Muscle of back (tissue), 11 donors: ENCODE data around the gene RNASEH2B. TPM values are rescaled to one million over a fixed set of nuclear protein-coding genes. Genes with fewer than 3 reads are reported as not detected.

ENCODE experiments used
- DNase-seq, 3 donors: peaks; one replicate each; pipeline versions ENCODE4 v3.0.0 to v3.0.0-alpha.2; 2013
- polyA plus RNA-seq, 10 donors: library from polyadenylated mRNA; unstranded; fragments of 120-200 nt; gene quantifications; one replicate each; pipeline ENCODE4 v1.2.1, GENCODE V29; 2013; ENCODE audit not compliant: insufficient read length in 10 of 10

The RNASEH2B gene
- polyA plus RNA-seq, 10 donors = 27.9 to 52.0 (median 36.5) TPM

DNA sequence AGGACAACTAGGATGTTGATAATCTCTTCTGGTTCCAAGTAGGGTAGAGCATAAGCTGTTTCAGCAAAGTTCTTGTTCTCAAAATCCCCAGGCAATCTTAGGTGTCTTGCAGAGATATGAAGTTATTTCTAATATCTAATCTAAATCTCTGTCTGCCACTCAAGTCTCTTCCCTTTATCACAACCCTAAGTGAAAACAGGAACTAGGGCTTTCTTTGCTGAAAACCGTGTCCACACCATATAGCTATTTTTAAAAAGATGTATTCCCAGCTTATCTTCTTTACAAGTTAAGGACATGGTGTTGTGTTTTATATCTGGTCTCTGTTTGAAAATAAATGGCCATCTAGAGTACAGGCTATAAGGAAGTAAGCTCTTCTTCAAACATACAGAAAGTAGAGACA lies 11.3 kb upstream of the RNASEH2B start:
- DNase-seq = no peak

DNA sequence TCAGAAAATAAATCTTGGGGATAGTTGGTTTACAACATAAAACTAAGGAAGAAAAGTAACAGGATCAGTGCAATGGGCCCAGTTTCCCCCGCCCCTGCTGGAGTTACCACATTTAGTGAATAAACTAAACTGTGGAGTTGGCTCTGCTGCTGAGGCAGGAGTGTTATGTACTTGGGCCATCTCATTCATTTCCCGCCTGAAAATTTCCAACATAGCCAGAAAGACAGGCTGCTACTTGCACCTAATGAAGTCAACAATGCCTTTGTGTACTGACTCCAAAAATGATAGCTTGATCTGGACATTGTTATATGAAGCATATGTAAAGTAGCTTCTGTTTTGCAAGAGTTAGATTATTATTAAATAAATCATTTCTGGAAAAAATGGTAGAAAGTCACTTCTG lies 7.9 kb upstream of the RNASEH2B start:
- DNase-seq = no peak

DNA sequence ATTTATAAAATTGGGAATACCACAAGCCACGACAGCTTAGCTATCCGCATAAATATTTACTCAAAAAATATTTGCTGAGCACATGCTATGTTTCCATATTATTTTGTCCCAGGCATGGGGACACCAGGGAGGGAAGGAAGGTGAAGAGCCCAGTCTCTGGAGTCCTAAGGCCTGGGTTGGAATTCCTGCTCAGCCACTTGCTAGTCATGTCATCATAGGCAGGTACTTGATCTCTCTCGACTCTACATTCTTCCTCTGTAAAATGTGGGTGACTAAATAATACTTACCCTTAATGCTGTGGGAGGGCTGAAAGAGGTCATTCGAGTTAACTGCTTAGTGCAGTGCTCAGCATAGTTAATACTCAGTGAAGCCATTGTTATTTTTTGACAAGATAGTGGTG lies 4.3 kb upstream of the RNASEH2B start:
- DNase-seq = no peak

DNA sequence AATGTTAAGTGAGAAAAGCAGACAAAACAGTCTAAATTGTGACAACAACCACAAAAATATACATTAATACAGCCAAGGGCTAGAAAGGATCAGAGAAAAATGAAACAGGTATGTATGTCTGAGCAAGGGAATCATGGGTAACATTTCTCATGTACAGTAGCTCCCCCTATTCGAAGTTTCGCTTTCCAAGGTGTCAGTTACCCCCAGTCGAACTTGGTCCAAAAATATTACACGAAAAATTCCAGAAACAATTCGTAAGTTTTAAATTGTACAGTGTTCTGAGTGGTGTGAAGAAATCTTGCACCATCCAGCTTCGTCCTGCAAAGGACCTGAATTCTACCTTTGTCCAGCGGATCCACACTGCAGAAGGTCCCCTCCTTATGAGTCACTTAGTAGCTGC lies 1.8 kb upstream of the RNASEH2B start:
- DNase-seq = no peak

DNA sequence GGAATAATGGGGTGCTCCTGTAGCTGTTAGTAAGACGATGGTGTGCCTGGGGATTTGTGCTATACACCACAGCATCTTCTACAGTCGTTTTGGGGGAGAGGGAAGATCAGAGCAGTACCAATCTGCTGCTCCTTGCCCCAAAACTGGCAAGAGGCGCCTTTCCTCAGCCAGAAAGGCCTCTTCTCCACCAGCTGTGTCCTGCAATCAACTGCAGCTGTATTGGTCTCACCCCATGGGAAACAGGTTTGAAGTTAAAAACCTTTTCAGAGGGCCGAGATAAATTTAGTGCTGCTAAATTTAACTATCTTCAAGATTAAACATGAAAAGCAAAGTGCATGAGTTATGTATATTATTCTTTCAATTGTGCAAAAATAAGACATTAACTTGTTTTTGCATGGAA lies 1.2 kb upstream of the RNASEH2B start:
- peak in 1 of 3 donors; percentile 29 for DNase-seq

DNA sequence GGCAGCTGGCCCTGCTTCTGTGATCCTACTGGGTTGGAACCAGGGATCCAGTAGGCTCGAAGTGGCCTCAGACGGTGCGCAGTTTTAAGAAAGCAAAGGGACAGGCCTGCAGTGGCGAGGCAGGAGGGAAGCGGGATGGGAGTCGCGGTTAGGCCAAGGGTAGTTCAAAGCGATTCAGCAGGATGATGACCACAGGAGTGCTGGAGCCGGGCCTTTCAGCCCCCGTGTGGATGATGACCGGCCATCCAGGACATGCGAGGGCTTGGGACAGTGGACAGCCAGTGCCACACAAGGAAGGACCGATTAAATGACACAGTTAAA lies 854 bp downstream of the RNASEH2B start:
- DNase-seq = peak in 2 of 3 donors; percentile 66 to 88

DNA sequence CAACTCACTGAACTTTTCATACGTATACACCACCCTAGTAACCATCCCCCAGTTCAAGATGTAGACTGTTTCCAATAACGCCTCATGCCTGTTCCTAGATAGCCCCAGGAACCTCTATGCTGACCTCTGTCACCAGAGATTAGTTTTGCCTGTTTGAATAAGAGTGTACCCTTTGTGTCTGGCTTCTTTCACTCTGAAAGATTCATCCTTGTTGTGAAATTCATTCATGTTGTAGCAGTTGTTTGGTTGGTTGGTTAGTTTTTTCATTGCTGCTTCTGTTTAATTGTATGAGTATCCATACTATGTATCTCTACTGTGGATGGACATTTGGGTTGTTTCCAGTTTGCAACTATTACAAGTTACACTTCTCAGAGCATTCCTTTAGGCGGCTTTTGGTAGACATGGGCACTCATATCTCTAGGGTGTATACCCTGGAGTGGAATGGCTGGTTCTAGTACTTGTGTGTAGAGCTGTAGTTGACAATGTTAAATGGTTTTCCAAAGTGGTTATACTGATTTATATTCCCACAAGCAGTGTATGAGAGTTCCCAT lies 1.6 kb downstream of the RNASEH2B start:
- DNase-seq = peak in 1 of 3 donors; percentile 43

DNA sequence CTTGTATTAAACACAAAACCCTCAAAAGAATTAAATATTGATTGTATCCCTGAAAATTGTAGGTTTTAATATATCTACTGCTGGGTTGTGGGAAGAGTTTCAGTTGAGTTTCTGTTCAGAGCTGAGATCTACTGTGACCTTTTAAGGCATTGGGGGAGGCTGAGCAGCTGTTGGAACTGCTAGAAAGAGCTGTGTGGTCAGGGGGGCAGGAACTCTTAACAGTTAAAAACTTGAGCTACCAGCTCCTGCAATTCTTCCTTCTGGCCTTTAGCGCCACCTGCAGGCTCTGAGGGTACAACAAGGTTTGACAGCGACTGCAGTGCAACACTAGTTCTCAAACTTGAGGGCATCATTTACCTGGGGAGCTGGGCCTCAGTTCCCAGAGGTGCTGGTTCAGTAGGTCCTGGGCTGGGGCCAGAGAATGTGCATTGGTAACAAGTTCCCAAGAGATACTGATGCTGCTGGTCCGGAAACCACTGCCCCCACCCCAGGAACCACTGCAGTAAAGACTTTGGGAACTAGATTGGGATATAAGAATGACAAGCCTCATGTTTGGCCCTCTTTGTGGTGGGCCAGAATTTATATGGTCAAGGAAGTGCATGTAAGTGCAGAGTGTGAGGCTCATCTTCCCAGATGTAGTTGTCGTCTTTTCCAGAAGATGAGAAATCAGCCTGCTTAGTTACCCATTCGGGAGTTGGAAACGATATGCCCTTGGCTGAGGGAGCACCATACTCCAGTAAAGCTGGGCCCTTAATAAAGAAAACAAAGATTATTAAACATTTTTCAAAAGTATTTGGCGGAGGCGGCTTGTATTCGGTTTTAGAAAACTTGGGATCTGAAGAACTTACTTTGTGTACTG lies 2.6 kb downstream of the RNASEH2B start:
- peak; percentile 88 to 93 (median 89) for DNase-seq

DNA sequence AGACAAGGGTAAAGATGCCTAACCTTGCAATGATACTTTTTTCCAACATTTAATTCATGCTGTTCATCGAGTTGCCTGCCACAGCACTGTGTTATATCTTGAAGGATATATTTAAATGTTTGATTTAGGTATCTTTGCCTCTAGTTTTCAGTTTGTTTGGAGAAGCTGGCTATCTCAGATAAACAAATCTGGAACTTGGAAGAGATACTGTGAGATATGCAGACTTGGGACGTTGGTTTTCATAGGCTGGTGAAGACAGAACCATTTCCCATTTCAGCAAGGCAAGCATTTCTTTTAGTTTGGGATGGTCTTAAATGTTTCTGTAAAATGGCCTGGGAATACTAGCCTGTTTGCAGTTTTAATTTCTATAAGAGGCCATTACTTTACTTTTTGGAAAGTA lies 3.3 kb downstream of the RNASEH2B start:
- peak in 1 of 3 donors; percentile 20 for DNase-seq

DNA sequence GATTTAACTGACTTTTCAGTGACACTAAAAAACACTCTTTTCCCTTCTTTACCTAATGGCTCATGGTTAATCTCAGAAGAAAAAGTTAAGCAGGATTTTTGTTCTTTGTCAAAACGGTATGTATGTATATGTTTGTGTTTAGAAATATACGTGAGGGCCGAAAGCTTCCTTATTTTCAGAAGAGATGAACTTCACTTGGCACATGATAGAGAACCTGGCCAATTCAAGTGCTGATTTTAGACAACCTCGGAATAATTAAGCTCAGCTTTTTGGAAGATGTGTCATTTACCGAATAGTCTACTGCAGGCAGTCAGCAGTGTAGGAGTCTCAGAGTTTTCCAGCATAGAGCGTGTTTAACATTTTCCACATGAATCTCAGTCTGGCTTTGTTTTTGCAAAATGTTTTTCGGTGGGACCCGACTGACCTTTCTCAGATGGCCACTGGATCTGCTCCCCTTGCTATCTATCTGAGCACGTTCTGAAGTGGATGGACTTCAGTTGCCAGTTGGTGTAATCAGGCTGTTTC lies 4.6 kb downstream of the RNASEH2B start:
- peak in 1 of 3 donors; percentile 38 for DNase-seq

DNA sequence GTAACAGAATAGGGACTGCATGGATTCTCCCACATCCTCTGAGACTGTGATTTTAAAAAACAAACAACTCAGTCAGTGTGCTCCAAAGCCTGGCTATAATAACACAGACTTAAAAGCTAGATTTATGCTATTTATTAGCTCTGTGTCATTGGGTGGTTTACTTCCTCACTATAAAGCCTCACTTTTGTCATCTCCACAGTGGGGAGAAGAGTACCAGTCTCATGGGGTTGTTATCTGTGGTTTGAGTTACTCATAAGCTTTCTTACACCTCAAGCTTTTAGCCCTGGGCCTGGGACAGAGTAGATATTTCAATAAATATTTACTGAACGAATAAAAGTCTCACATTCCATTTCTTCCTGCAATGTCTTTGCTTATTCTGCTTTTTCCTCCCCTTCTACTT lies 5.3 kb downstream of the RNASEH2B start:
- DNase-seq = no peak

DNA sequence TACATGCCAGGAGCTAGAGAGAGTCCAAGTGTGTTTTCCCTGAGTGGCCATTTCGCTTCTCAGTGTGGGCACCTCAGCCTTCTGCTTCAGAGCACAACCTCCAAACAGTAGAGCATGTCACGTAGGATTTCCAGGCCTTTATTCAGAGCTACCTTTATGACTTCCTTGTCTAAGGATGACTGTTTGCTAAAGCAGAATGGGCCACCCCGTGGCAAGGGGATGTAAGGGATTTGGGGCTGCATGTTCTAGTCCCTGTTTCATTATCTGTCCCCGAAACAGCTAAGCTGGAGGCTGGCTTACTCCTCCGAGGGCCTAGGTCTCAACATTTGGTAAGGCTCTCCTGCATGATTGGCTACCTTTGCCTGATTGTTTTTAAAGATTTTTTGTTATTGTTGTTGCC lies 6.0 kb downstream of the RNASEH2B start:
- DNase-seq = no peak

DNA sequence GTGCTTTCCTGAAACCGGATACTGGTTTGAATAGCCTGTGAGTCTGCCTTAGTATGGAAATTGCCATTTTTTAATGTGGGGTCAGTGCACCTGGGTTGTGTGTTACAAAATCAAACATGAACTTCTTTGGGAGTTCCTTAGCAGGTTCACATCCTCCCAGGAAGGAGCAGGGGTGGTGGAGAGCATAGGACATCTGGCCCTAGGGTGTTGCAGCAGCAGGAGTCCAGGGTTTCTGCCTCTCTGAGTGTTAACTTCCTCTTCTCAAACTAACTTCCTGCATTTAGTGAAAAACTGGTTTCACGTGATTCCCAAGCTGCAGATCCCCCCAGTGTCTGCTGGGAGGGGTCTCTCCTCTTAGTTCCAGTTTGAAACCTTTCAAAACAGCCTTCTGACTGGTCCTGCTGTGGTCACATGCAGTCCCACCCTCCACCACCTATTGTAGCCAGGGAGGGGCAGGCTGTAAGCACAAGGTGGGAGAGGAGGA lies 7.2 kb downstream of the RNASEH2B start:
- peak in 1 of 3 donors; percentile 49 for DNase-seq

DNA sequence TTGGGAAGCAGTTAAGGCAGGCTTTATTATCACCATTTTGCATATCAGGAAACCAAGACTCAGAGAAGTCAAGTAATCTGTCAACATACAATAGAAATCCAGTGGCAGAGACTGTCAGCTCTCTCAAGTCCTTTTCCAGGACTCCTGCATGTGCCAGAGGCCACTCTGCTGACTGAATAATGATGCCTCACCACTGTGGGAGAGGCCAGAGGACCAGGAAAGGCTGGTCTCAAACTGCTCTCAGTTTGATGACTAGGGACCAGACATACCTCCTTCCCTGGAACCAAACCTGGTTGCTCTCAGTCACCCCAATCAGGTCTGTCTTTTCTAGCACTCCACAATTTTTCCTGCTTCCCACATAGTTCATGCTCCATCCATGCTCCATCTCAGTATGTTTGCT lies 8.0 kb downstream of the RNASEH2B start:
- no peak for DNase-seq

DNA sequence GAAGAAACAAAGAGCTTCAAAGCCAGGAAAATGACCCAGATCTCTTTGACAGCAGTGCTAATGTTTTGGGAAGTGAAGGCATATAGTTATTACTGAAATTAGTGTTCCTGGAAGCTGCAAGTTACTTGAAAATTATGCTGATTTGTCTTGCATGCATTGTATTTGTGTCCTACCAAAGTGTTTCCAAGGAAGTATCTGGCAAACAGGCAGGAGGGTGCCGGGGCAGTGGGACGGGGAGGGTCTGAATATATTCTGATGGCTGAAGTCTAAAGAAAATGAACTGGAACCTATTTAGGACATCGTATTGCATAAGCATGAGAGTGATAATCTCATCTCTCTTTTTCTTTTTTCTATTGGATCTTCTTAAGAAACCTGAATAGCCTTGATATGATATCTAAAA lies 9.0 kb downstream of the RNASEH2B start:
- DNase-seq = no peak

DNA sequence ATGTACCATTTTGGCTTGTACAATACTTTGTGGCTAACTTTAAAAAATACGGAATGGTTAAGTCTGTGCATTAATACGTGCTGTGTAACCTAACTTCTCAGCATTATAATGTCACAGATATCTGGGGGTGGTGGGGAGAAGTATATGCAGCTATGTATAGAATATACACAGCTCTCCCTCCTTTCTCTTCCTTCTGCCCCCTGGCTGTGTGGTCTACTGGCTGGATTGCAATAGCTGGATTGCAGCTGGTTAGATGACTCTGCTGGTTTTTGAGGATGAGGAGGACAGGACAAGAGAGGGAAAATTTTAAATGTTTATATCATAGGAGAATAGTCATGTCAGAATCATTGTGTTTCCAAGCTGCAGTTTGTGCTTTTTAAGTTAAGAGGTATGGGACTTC lies 9.7 kb downstream of the RNASEH2B start:
- no peak for DNase-seq

DNA sequence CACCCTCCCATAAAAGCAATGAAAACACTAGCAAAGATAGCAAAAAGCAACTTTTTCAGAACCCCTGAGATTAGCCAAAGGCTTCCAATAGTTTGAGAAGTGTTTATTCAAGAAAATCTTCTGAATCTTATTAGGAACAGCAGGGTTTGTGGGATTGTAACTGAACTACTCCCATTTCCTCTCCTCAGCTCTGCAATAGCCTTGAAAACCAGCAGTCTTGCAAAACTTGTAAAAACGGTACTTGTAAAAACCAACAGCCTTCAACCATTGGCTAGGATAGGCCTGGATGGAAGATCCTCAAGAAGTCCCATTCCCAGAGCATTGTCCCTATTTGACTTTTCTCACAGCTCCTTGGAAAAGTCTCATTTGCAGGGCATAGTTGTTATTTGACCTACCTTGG lies 12.1 kb downstream of the RNASEH2B start:
- no peak for DNase-seq

DNA sequence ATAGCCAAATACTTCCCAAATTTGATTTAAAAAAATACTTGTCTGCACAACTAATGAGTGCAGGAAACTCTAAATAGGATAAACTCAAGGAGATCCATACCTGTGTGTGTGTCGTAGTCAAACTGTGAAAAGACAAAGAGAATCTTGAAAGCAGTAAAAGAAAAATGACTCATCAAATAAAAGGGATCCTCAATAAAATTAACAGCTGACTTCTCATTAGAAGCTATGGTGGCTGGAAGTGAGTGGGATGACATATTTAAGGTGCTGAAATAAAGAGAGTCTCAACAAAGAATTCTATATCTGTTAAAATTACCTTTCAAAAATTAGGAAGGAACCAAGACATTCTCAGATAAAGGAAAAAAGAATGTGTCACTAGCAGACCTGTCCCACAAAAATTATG lies 13.7 kb downstream of the RNASEH2B start:
- DNase-seq = no peak

DNA sequence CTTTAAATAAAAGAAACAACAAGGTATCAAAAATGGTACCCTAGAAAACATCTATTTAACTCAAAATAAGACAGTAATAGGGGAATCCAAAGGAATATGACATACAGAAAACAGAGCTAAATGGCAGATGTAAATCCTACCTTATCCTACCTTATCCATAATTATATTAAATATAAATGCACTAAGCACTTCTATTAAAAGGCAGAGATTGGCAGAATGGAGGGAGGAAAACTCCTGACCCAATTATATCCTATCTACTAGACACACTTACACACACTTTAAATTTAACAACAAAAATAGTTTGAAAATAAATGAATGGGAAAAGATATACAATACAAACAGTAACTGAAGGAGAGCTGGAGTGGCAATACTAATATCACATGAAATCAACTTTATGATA lies 14.4 kb downstream of the RNASEH2B start:
- no peak for DNase-seq

DNA sequence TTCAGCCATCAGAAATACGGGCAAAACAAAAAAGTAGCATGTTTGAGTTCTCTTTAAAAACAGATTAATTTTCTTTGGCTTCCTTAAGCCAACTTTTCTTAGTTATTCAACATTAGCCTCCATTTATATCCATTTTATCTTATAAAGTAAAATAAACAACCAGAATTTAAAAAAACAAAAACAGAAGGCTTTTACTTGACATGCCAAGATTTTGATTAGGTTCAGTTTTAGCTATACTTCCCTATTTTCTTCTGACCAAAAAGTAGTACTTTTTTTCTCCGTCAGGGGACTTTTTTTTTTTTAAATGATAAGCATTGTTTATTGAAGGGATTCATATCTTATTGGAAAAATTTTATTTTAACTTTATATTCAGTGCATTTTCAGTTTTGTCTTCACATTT lies 18.1 kb downstream of the RNASEH2B start:
- no peak for DNase-seq

DNA sequence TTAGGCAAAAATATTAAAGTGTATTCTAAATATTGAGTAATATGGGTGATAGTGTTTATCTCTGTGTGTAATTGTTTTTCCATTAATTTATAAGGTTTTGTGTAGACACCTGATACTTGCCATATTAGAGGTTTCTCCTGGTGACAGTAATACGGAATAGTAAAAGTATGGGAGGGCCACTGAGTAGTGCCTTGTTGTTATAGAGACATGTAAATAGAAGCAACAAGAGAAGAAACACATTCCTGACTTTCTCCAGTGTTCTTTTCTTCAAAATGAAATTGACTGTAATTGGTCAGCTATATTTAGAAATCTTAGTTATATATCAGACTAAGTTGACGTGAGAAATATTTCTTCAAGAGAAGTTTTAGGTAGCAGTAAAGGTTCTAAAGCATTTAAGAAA lies 18.5 kb downstream of the RNASEH2B start:
- no peak for DNase-seq

DNA sequence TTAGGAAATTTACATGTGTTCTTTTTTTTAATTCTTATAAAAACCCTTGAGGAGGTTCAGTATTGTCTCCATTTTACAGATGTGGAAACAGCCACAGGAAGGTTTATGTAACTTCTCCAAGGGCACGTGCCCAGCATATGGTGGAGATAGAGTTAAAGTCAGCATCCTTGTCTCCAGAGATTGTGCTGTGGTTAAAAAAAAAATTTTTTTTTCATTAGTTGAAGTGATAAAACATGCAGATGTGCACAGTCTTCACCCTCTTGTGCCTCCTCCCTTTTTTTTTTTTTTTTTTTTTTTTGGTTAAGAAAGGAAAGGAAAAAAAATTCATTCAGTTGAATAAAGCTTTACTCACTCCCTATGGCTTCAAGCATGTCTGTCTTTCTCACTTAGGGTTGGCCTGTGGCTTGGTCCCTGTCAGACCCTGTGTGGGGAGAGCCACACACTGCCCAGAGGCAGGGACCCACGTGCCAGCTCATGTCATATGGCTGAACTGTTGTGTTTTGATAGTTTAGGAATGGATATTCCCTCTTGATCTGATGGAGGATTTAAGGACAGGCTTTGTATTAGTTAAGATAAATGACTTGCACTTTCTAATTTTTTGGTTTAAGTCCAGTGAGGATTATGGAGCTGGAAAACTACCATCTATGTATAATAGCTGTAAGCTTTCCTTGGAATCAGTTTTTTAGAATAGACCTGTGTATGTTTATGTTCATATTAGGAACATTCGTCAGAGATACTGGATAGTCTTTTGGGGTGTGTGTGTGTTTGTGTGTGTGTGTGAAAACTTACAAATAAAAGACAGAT lies 19.3 kb downstream of the RNASEH2B start:
- DNase-seq = peak in 1 of 3 donors; percentile 42

DNA sequence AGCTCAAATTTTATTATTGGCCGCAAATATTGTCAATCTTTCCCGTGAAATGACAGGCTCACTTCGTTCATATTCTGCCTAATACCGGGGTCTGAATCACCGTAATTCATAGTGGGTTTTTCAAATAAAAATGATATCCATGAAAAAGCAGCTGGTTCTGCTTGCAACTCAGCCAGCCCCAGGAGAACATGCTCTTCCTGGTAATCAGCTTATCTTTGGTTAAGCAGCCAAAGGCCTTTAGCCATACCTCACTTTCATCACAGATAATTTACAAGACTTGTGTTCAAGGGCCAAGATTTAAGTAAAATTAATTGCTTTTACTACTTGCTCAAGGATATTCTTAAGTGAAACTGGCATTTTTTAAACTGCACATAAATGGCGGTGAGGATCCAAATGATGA lies 22.5 kb downstream of the RNASEH2B start:
- no peak for DNase-seq
